ENCODE data around the gene RETSAT. TPM values are rescaled to one million over a fixed set of nuclear protein-coding genes. Genes with fewer than 3 reads are reported as not detected.
A peak's percentile ranks its signal among the peaks of the same experiment; 100 is the strongest.

The RETSAT gene
- total and polyA plus RNA-seq, 2 of the 13 experiments (the other 11 are each of a cell fraction or from before 2014, with no cell fraction given) = 46.7 to 61.0 TPM

GRCh38 chr2:85390941-85391669, 36.8 kb upstream of the RETSAT start (continued):
- TF ChIP-seq ZBTB40 (IDR thresholded peaks at IDR 0.05) = no peak
- 0 out of 2 replicates have a peak, but pooled peaks have one; percentile 30 for TF ChIP-seq ZBTB40 (CRISPR knock-in tag; IDR thresholded peaks at IDR 0.05)
- no peak for TF ChIP-seq PAF1 (CRISPR knock-in tag; IDR thresholded peaks at IDR 0.05)
- peak; percentile 43; the same call in 1 of the 2 replicates for TF ChIP-seq ZNF362 (CRISPR knock-in tag; IDR thresholded peaks at IDR 0.05; ENCODE audit: borderline replicate concordance)
- no peak for TF ChIP-seq HNF4G (IDR thresholded peaks at IDR 0.05; ENCODE audit: borderline replicate concordance, low read depth, low read length)
- no peak for TF ChIP-seq HNF4G (CRISPR knock-in tag; IDR thresholded peaks at IDR 0.05; ENCODE audit: borderline replicate concordance, low read depth)
- TF ChIP-seq ZNF878 (CRISPR knock-in tag; IDR thresholded peaks at IDR 0.05) = no peak
- TF ChIP-seq MXD3 (CRISPR knock-in tag; IDR thresholded peaks at IDR 0.05) = no peak
- TF ChIP-seq ZNF816 (CRISPR knock-in tag; IDR thresholded peaks at IDR 0.05; ENCODE audit: borderline replicate concordance) = no peak
- TF ChIP-seq CHD2 (IDR thresholded peaks at IDR 0.05; ENCODE audit: low read depth, low read length) = no peak
- TF ChIP-seq RXRA (CRISPR knock-in tag; IDR thresholded peaks at IDR 0.05) = peak; percentile 26; the same call in 1 of the 2 replicates
- peak; percentile 41; the same call in 1 of the 2 replicates for TF ChIP-seq ZMYM4 (CRISPR knock-in tag; IDR thresholded peaks at IDR 0.05)
- no peak for TF ChIP-seq ZBTB43 (CRISPR knock-in tag; conservative IDR thresholded peaks at IDR 0.05)

All from HepG2 (cell line).